Naive thymus-derived CD4-positive, alpha-beta T cell (primary cell): ENCODE results near the gene VAMP1. TPM values are rescaled to one million over a fixed set of nuclear protein-coding genes. Genes with fewer than 3 reads are reported as not detected.

Experiments
- ATAC-seq: fragments of 150-1000 bp; cut with Tn5 transposase; 2 replicates; pipeline ENCODE4 v1.10.0; 2021; ENCODE audit warnings: mild to moderate bottlenecking, moderate library complexity
- CTCF ChIA-PET: fragments of 350-600 bp; sonication (Branson Sonifier 250); formaldehyde crosslinking; loops from one replicate; lab custom pipeline; 2021; ENCODE audit warnings: antibody characterized with exemption; lab: Charles Lee
- POLR2A ChIA-PET: fragments of 350-600 bp; sonication (Branson Sonifier 250); formaldehyde crosslinking; loops from one replicate; lab custom pipeline; 2021; ENCODE audit warnings: antibody characterized with exemption, inconsistent platforms; lab: Charles Lee
- DNase-seq, 9 donors: peaks; one replicate each; pipeline versions ENCODE4 v3.0.0 to v3.0.0-alpha.2; 2020 to 2022; ENCODE audit warnings: mixed read lengths in 1 of 9
- H3K27ac ChIP-seq: one replicate; pipeline ENCODE4 v1.7.0; 2013; ENCODE audit warnings: mild to moderate bottlenecking, low read depth, low read length, moderate library complexity
- H3K27me3 ChIP-seq, 2 donors: one replicate each; pipeline ENCODE4 v1.7.0; 2013; ENCODE audit warnings: low read length in 2 of 2, mild to moderate bottlenecking in 2 of 2, moderate library complexity in 2 of 2; ENCODE audit not compliant: control insufficient read depth in 2 of 2, insufficient read depth in 2 of 2
- H3K36me3 ChIP-seq, 3 experiments: 1 replicate in 2 of 3; 2 replicates in 1 of 3; pipeline ENCODE4 v1.7.0; 2013; ENCODE audit warnings: low read length in 3 of 3, mild to moderate bottlenecking in 3 of 3, moderate library complexity in 1 of 3; ENCODE audit not compliant: insufficient read depth in 3 of 3, control insufficient read depth in 2 of 3
- H3K4me1 ChIP-seq, 2 donors: one replicate each; pipeline ENCODE4 v1.7.0; 2013; ENCODE audit warnings: low read length in 2 of 2, mild to moderate bottlenecking in 2 of 2, moderate library complexity in 1 of 2; ENCODE audit not compliant: control insufficient read depth in 2 of 2, insufficient read depth in 2 of 2
- H3K4me3 ChIP-seq: 2 replicates; pipeline ENCODE4 v1.7.0; 2013; ENCODE audit warnings: mild to moderate bottlenecking, low read length
- H3K9me3 ChIP-seq, 3 experiments: 1 replicate in 2 of 3; 2 replicates in 1 of 3; pipeline ENCODE4 v1.7.0; 2013; ENCODE audit warnings: low read length in 3 of 3; ENCODE audit not compliant: control insufficient read depth in 2 of 3
- H3K27ac Mint-ChIP-seq, 9 donors: one replicate each; pipeline ENCODE4 v1.8.0; 2020 to 2022; ENCODE audit warnings: mixed read lengths in 9 of 9, mild to moderate bottlenecking in 8 of 9, moderate library complexity in 5 of 9, inconsistent platforms in 2 of 9
- H3K27me3 Mint-ChIP-seq, 5 donors: one replicate each; pipeline ENCODE4 v1.8.0; 2021 to 2022; ENCODE audit warnings: mixed read lengths in 5 of 5, mild to moderate bottlenecking in 1 of 5
- H3K36me3 Mint-ChIP-seq, 5 donors: one replicate each; pipeline ENCODE4 v1.8.0; 2020 to 2022; ENCODE audit warnings: mixed read lengths in 5 of 5, mild to moderate bottlenecking in 3 of 5, inconsistent platforms in 1 of 5
- H3K4me1 Mint-ChIP-seq, 7 donors: one replicate each; pipeline ENCODE4 v1.8.0; 2020 to 2022; ENCODE audit warnings: mixed read lengths in 7 of 7, mild to moderate bottlenecking in 3 of 7, inconsistent platforms in 1 of 7
- H3K4me3 Mint-ChIP-seq, 10 donors: one replicate each; pipeline ENCODE4 v1.8.0; 2020 to 2022; ENCODE audit warnings: mild to moderate bottlenecking in 10 of 10, mixed read lengths in 10 of 10, moderate library complexity in 6 of 10, inconsistent platforms in 2 of 10
- H3K9me3 Mint-ChIP-seq, 11 donors: one replicate each; pipeline ENCODE4 v1.8.0; 2020 to 2022; ENCODE audit warnings: mixed read lengths in 11 of 11, mild to moderate bottlenecking in 4 of 11, inconsistent platforms in 1 of 11, moderate library complexity in 1 of 11
- intact Hi-C, 2 donors: fragments of 100-400 bp; cut with micrococcal nuclease; formaldehyde crosslinking; loops; one replicate each; pipeline ENCODE4 v1.15.1; 2023
- polyA plus RNA-seq, 2 donors: library from polyadenylated mRNA; unstranded; fragments of 300-500 nt; fragmentation: Illumina TruSeq; gene quantifications; one replicate each; pipeline ENCODE4 v1.2.3, GENCODE V29; 2021
- total RNA-seq, 6 experiments: library from RNA in 5 of 6; stranded (reverse) in 5 of 6; gene quantifications; 1 replicate in 5 of 6; 2 replicates in 1 of 6; pipeline ENCODE4 v1.2.3 and lab custom pipeline; 2021 to 2026

Gene VAMP1
- total and polyA plus RNA-seq, 7 experiments from 2014 or later = 10.9 to 123 (median 41.0) TPM

DNA sequence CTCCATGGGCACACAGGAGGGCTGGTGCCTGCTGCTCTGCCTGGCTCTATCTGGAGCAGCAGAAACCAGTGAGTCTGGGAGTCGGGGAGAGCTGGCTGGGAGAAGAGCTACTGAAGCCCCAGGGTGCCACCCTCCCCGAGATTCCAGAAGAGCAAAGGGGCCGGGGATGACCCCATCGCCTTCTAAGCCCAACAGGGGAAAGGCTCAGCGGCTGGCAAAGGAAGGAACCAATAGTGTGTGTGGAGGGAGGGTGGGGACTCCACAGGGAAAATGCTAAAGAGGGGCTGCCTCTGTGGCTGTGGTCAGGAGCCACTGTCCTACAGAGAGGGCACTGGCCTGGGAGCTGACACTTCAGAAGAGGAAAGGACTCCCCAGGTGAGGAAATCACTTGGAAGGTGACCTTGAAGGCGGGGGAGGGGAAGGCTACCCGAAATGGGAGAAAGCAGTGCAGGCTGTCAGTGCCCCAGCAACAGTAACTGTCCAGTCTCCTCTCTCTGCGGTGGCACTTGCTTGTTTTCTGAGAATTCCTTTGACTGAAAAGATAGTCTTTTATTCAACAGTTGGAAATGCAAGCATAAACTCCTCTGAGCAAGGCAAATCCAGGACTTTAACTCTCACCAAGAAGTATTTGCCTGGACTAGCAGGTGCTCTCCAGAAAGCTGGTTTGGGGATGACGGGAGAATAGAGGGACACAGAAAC, 18.1 kb downstream of the VAMP1 start:
- Mint-ChIP-seq H3K36me3 (peaks cover 8 to 58% (median 29%) of the 10 kb centered on the region in 5 donors), H3K9me3 (peaks cover 0 to 2% (median 0%) of the 10 kb centered on the region in 11 donors), H3K27me3 (no peaks in the 10 kb centered on the region), H3K4me1 (peaks cover 49 to 86% (median 73%) of the 10 kb centered on the region in 7 donors), H3K27ac (peak overlapping the region; percentile 96 to 100 (median 99)), H3K4me3 (peak overlapping the region; percentile 96 to 100 (median 98))
- peak overlapping the region; percentile 96 for H3K27ac ChIP-seq
- peaks cover 8 to 55% (median 12%) of the 10 kb centered on the region in 3 experiments for H3K36me3 ChIP-seq
- ATAC-seq = no peak
- H3K27me3 ChIP-seq = no peaks in the 10 kb centered on the region
- intact Hi-C loops = loop anchor here (1.0 kb wide), 5 partner anchors 8 to 42 kb away; partner anchors contain the start of genes CD27 (in 2 of the 2) and NCAPD2 (in 1 of the 2)
- H3K4me1 ChIP-seq = peaks cover 42 to 58% of the 10 kb centered on the region in 2 donors
- ChIA-PET CTCF (interaction anchor here (0.6 to 6.6 kb wide), 13 partner anchors 10 to 488 kb away, joined by 3 to 46 read pairs (median 4); partner anchors contain the start of gene VAMP1), POLR2A (interaction anchor here (0.7 to 18.5 kb wide), 16 partner anchors 6 to 161 kb away, joined by 3 to 726 read pairs (median 10); partner anchors contain the start of genes CD27, GAPDH, MRPL51 and TAPBPL)
- peak overlapping the region; percentile 83 for H3K4me3 ChIP-seq
- no peaks in the 10 kb centered on the region for H3K9me3 ChIP-seq
- no peak for DNase-seq

- CTCF ChIA-PET = interaction anchor here (0.7 to 6.6 kb wide), 12 partner anchors 10 to 488 kb away, joined by 3 to 46 read pairs (median 4); partner anchors contain the start of gene VAMP1
- Mint-ChIP-seq H3K4me1 (peaks cover 50 to 84% (median 73%) of the 10 kb centered on the region in 7 donors), H3K36me3 (peaks cover 3 to 57% (median 27%) of the 10 kb centered on the region in 5 donors), H3K27ac (peak within 1 kb of the TSS; percentile 96 to 100 (median 99)), H3K27me3 (no peaks in the 10 kb centered on the region), H3K9me3 (peaks cover 0 to 2% (median 0%) of the 10 kb centered on the region in 11 donors), H3K4me3 (peak within 1 kb of the TSS; percentile 96 to 100 (median 98))
- no peaks in the 10 kb centered on the region for H3K9me3 ChIP-seq
- peaks cover 8 to 47% (median 12%) of the 10 kb centered on the region in 3 experiments for H3K36me3 ChIP-seq
- DNase-seq (peak; percentile 49 to 93 (median 87)), ATAC-seq (peak; percentile 94)
- intact Hi-C loops = loop anchor here (1.0 kb wide), 6 partner anchors 7 to 43 kb away; partner anchors contain the start of genes CD27 (in 2 of the 2), MRPL51 (in 1 of the 2) and NCAPD2 (in 1 of the 2)
- peaks cover 50% of the 10 kb centered on the region in 2 donors for H3K4me1 ChIP-seq
- no peaks in the 10 kb centered on the region for H3K27me3 ChIP-seq
- POLR2A ChIA-PET = interaction anchor here (0.9 to 18.5 kb wide), 16 partner anchors 5 to 162 kb away, joined by 3 to 726 read pairs (median 10); partner anchors contain the start of genes CD27, GAPDH, MRPL51 and TAPBPL
- peak within 1 kb of the TSS; percentile 96 for H3K27ac ChIP-seq
- H3K4me3 ChIP-seq = peak within 1 kb of the TSS; percentile 83
Observed at GRCh38 chr12:6451348-6452244, 18.9 kb downstream of the VAMP1 start, which contains the start of gene TAPBPL. TAPBPL (plus strand) TSS chr12:6452042; CDS start chr12:6452249, 207 bp downstream.

DNA sequence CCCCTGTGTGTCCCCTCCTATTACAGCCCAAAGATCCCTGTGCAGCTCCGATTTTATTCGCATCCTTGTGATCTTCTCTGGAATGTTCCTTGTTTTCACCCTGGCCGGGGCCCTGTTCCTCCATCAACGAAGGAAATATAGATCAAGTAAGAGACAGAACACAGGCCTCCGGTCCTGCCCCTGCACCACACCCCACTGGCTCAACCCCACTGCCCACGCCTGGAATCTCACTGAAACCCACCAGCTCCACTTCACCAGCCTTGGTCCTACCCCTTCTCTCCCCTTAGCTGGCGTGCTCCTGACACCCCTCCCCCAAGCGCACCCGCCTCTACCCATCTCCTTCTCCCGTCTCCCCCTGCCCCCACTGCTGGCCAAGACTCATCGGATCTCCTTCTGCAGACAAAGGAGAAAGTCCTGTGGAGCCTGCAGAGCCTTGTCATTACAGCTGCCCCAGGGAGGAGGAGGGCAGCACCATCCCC, 19.6 kb downstream of the VAMP1 start:
- Histone ChIP-seq H3K27me3 (no peaks in the 10 kb centered on the region), H3K4me1 (peaks cover 50 to 51% of the 10 kb centered on the region in 2 donors), H3K36me3 (peaks cover 8 to 42% (median 12%) of the 10 kb centered on the region in 3 experiments), H3K27ac (peak overlapping the region; percentile 96), H3K9me3 (no peaks in the 10 kb centered on the region), H3K4me3 (peak overlapping the region; percentile 83)
- peaks cover 47 to 79% (median 70%) of the 10 kb centered on the region in 7 donors for H3K4me1 Mint-ChIP-seq
- CTCF ChIA-PET = interaction anchor here (0.5 to 6.6 kb wide), 8 partner anchors 11 to 116 kb away, joined by 3 to 46 read pairs (median 6); partner anchors contain the start of gene VAMP1
- H3K36me3 Mint-ChIP-seq = peaks cover 3 to 60% (median 30%) of the 10 kb centered on the region in 5 donors
- ATAC-seq (no peak), DNase-seq (no peak)
- peak overlapping the region; percentile 96 to 100 (median 99) for H3K27ac Mint-ChIP-seq
- H3K4me3 Mint-ChIP-seq = peak overlapping the region; percentile 96 to 100 (median 98)
- H3K9me3 Mint-ChIP-seq = peaks cover 0 to 2% (median 0%) of the 10 kb centered on the region in 11 donors
- intact Hi-C loops = loop anchor here in 1 of 2 donors (1.0 kb wide), 1 partner anchor 42 kb away; the partner anchor contains the start of gene MRPL51
- no peaks in the 10 kb centered on the region for H3K27me3 Mint-ChIP-seq
- POLR2A ChIA-PET = interaction anchor here (0.6 to 18.5 kb wide), 14 partner anchors 4 to 129 kb away, joined by 3 to 726 read pairs (median 16); partner anchors contain the start of genes CD27, GAPDH, MRPL51 and TAPBPL

DNA sequence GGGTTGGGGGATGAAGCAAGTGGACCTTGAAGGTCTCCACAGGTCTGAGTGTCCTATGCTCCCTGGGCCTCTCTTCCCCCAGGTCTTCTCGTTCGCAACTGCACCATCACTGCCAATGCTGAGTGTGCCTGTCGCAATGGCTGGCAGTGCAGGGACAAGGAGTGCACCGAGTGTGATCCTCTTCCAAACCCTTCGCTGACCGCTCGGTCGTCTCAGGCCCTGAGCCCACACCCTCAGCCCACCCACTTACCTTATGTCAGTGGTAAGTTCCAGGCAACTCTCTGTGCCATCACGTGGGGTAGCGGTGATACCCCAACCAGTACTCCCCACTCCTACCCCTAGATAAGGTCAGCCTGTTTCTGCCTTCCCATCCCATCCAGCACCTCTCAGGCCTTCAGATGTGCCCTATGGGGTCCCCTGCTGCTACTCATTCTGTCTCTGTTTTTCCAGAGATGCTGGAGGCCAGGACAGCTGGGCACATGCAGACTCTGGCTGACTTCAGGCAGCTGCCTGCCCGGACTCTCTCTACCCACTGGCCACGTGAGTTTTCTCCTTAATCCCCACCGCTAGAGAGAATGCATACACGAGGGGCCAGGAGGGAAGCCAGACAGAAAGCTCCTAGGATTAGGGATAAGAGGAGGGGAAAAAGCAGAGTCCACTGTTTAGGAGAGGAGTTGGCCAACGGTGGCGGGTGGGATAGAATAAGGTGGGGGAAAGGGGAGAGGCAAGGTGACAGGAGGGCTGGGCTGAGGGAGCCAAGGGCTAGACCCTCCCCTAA, 20.2 kb downstream of the VAMP1 start:
- POLR2A ChIA-PET = interaction anchor here (0.6 to 18.5 kb wide), 11 partner anchors 3 to 128 kb away, joined by 3 to 726 read pairs (median 22); partner anchors contain the start of genes CD27, GAPDH, MRPL51 and TAPBPL
- CTCF ChIA-PET = interaction anchor here (0.5 to 6.6 kb wide), 4 partner anchors 12 to 103 kb away, joined by 3 to 46 read pairs (median 6); partner anchors contain the start of gene VAMP1
- peaks cover 8 to 43% (median 10%) of the 10 kb centered on the region in 3 experiments for H3K36me3 ChIP-seq
- peak overlapping the region; percentile 96 for H3K27ac ChIP-seq
- H3K9me3 Mint-ChIP-seq = peaks cover 0 to 2% (median 0%) of the 10 kb centered on the region in 11 donors
- H3K27me3 Mint-ChIP-seq = no peaks in the 10 kb centered on the region
- DNase-seq = no peak
- ATAC-seq = no peak
- H3K27me3 ChIP-seq = no peaks in the 10 kb centered on the region
- H3K27ac Mint-ChIP-seq = peak overlapping the region; percentile 96 to 100 (median 99)
- peaks cover 48 to 51% of the 10 kb centered on the region in 2 donors for H3K4me1 ChIP-seq
- peak overlapping the region; percentile 83 for H3K4me3 ChIP-seq
- peaks cover 7 to 62% (median 34%) of the 10 kb centered on the region in 5 donors for H3K36me3 Mint-ChIP-seq
- H3K9me3 ChIP-seq = no peaks in the 10 kb centered on the region
- H3K4me1 Mint-ChIP-seq = peaks cover 44 to 73% (median 69%) of the 10 kb centered on the region in 7 donors
- intact Hi-C loops = no loop called here
- H3K4me3 Mint-ChIP-seq = peak overlapping the region; percentile 96 to 100 (median 98)
